Measurements from ENCODE around the gene ATP5F1D.

The ATP5F1D gene

DNA sequence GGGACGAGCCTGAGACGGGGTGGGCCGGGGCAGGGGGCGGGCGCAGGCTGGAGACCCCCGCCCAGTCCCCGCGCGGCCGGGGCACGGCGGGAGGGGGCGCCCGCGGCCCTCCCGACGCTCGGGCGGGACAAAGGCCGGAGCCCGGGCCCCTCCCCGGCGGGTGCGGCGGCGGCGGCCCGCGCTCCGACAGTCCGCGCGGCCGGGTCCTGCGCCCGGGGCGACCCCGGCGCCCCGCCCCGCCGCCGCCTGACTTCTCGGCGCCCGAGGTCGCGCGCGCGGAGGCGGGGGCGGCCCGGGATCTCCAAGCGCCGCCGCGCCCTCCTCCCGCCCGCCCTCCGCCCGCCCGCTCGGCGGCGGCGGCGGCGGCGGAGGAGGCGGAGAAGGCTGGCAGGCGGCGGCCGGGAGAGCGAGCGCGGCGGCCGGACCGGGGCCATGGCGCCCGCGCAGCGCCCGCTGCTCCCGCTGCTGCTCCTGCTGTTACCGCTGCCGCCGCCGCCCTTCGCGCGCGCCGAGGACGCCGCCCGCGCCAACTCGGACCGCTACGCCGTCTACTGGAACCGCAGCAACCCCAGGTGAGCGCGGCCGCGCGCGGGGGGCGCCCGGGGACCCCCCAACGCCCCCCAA, 44.3 kb downstream of the ATP5F1D start, which contains the start of gene EFNA2:
EFNA2 (plus strand) TSS at position 137 of the 624 bp plus-strand sequence; CDS start at position 433, 296 bp downstream.
- no peaks in the 10 kb centered on the region for H3K27me3 ChIP-seq (ENCODE audit: insufficient read depth, low read length, poor library complexity, severe bottlenecking)
- no peak within 1 kb of the TSS for H3K4me2 ChIP-seq (ENCODE audit: low read depth, low read length, poor library complexity, severe bottlenecking)
- no peak within 1 kb of the TSS for H2AFZ ChIP-seq (ENCODE audit: low read length)
- no peaks in the 10 kb centered on the region for H3F3A ChIP-seq (ENCODE audit: low read depth)
- no peaks in the 10 kb centered on the region for H3K9me3 ChIP-seq (ENCODE audit: insufficient read depth, low read depth, low read length)
- H3K79me2 ChIP-seq (ENCODE audit: insufficient read depth, low read length), result no peaks in the 10 kb centered on the region
- H4K20me1 ChIP-seq (ENCODE audit: insufficient read depth, low read length, poor library complexity, severe bottlenecking), result no peaks in the 10 kb centered on the region
- no peak for TF ChIP-seq EZH2phosphoT487 (IDR thresholded peaks at IDR 0.05; ENCODE audit: borderline replicate concordance)
- TF ChIP-seq, protein P1, sequence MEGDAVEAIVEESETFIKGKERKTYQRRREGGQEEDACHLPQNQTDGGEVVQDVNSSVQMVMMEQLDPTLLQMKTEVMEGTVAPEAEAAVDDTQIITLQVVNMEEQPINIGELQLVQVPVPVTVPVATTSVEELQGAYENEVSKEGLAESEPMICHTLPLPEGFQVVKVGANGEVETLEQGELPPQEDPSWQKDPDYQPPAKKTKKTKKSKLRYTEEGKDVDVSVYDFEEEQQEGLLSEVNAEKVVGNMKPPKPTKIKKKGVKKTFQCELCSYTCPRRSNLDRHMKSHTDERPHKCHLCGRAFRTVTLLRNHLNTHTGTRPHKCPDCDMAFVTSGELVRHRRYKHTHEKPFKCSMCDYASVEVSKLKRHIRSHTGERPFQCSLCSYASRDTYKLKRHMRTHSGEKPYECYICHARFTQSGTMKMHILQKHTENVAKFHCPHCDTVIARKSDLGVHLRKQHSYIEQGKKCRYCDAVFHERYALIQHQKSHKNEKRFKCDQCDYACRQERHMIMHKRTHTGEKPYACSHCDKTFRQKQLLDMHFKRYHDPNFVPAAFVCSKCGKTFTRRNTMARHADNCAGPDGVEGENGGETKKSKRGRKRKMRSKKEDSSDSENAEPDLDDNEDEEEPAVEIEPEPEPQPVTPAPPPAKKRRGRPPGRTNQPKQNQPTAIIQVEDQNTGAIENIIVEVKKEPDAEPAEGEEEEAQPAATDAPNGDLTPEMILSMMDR (conservative IDR thresholded peaks at IDR 0.05; ENCODE audit: low read length), result no peak
- H3K9ac ChIP-seq (ENCODE audit: low read depth, low read length, poor library complexity, severe bottlenecking), result no peak within 1 kb of the TSS
- H3K36me3 ChIP-seq (ENCODE audit: insufficient read depth, low read length), result no peaks in the 10 kb centered on the region
- no peaks in the 10 kb centered on the region for H3K4me1 ChIP-seq (ENCODE audit: insufficient read depth, low read length, poor library complexity, severe bottlenecking)
- H3K4me3 ChIP-seq (ENCODE audit: low read length, poor library complexity, severe bottlenecking), result no peak within 1 kb of the TSS
- no peaks in the 10 kb centered on the region for H3K9me2 ChIP-seq (replicated peaks; ENCODE audit: low read depth, low read length)

DNA sequence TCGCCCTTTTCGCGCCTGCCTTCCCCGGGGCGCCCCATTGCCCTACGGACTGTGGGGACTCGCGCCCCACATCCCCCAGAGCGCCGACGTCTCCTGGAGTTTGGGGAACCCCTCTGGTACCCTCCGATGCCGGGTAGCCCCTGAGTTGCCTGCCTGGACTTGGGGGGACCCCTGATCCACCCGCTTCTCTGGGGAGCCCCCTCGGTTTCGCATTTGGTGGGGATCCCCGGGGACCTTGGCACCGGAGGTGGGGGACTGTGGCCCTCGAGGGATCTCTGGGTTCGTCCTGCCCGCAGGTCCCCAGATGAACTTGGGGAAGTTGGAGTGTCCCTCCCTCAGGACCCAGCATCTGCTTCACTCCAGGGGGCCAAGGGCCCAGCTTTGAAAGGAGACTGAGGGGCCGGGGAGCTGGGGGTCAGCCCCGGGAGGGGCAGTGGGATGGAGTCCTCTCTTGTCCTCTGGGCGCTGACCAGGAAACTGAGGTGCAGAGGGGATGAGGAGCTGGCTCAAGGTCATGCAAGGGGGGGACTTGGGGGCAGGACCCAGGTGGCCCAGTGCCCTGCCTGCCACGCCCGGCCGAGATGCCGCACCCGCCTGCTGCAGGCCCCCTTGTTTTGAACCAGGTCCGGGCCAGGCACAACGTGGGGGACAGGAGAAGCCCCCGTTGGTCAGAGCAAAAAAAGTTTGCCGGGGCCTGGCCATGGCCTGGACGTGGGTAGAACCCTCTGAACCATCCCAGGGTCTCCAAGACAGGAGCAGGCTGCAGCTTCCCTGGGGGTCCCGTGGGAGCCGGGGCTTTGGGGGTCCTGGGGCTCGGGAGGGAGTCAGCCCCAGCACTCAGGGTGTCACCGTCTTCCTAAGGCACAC, 45.2 kb downstream of the ATP5F1D start:
- no peak overlapping the region for H3K9ac ChIP-seq (ENCODE audit: low read depth, low read length, poor library complexity, severe bottlenecking)

DNA sequence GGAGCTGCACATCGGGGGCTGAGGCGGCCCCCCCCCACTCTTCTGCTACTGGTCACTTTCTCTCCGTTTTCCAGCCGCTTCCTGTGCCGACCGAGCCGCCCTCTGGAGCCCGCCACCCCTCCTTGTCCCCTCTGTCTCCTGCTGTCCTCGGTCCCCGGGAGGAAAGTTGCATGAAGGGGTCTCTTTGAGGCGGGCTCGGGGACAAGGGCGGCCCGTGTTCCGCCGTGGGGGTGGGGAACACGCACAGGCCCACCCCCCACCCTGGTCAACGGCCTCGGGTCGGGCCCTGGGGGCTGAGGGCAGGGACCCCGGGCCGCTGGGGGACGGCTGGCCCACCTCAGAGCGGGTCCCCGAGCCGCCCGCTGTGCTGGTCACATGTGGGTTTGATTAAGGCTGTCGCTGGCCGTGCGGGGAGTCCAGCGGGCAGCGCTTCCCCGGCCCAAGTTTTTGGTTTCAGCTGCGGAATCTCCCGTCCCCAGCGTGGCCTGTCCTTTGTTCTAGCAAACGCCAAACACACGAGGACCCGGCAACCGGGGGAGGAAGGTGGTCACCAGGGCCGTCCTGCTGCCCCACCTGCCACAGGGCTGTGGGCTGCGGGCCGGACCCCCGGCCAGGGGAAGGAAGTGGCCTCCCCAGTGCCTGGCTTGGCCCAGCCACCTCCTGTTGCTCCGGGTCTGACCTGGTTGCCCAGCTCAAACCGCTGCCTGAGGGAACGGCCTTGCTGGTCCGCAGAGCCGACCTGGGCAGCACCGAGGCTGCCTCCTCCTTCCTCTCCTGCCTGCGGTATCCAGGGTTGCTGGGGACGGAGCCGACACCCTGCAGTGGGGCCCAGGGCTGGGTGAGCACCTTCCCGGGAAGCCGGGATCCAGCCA, 46.0 kb downstream of the ATP5F1D start:
- Histone ChIP-seq H3K9ac (ENCODE audit: low read depth, low read length, poor library complexity, severe bottlenecking) (no peak overlapping the region), H3K27me3 (ENCODE audit: insufficient read depth, low read length, poor library complexity, severe bottlenecking) (no peaks in the 10 kb centered on the region), H3K36me3 (ENCODE audit: insufficient read depth, low read length) (no peaks in the 10 kb centered on the region), H3F3A (ENCODE audit: low read depth) (no peaks in the 10 kb centered on the region), H3K4me1 (ENCODE audit: insufficient read depth, low read length, poor library complexity, severe bottlenecking) (no peaks in the 10 kb centered on the region), H3K9me3 (ENCODE audit: insufficient read depth, low read depth, low read length) (no peaks in the 10 kb centered on the region), H3K79me2 (ENCODE audit: insufficient read depth, low read length) (no peaks in the 10 kb centered on the region), H2AFZ (ENCODE audit: low read length) (no peak overlapping the region), H3K9me2 (replicated peaks; ENCODE audit: low read depth, low read length) (no peaks in the 10 kb centered on the region), H3K4me2 (ENCODE audit: low read depth, low read length, poor library complexity, severe bottlenecking) (no peak overlapping the region), H4K20me1 (ENCODE audit: insufficient read depth, low read length, poor library complexity, severe bottlenecking) (no peaks in the 10 kb centered on the region), H3K4me3 (ENCODE audit: low read length, poor library complexity, severe bottlenecking) (no peak overlapping the region)
- TF ChIP-seq, protein P1 (conservative IDR thresholded peaks at IDR 0.05; ENCODE audit: low read length), result no peak
- TF ChIP-seq EZH2phosphoT487 (IDR thresholded peaks at IDR 0.05; ENCODE audit: borderline replicate concordance), result no peak

More for the DNA sequence above, 45.2 kb downstream of the ATP5F1D start:
- H3K9me2 ChIP-seq (replicated peaks; ENCODE audit: low read depth, low read length), result no peaks in the 10 kb centered on the region
- no peak for TF ChIP-seq EZH2phosphoT487 (IDR thresholded peaks at IDR 0.05; ENCODE audit: borderline replicate concordance)
- TF ChIP-seq, protein P1 (conservative IDR thresholded peaks at IDR 0.05; ENCODE audit: low read length), result no peak
- H4K20me1 ChIP-seq (ENCODE audit: insufficient read depth, low read length, poor library complexity, severe bottlenecking), result no peaks in the 10 kb centered on the region
- no peaks in the 10 kb centered on the region for H3K9me3 ChIP-seq (ENCODE audit: insufficient read depth, low read depth, low read length)
- no peak overlapping the region for H2AFZ ChIP-seq (ENCODE audit: low read length)
- H3K4me3 ChIP-seq (ENCODE audit: low read length, poor library complexity, severe bottlenecking), result no peak overlapping the region
- no peaks in the 10 kb centered on the region for H3K27me3 ChIP-seq (ENCODE audit: insufficient read depth, low read length, poor library complexity, severe bottlenecking)
- no peaks in the 10 kb centered on the region for H3K36me3 ChIP-seq (ENCODE audit: insufficient read depth, low read length)
- H3K4me1 ChIP-seq (ENCODE audit: insufficient read depth, low read length, poor library complexity, severe bottlenecking), result no peaks in the 10 kb centered on the region
- H3K4me2 ChIP-seq (ENCODE audit: low read depth, low read length, poor library complexity, severe bottlenecking), result no peak overlapping the region
- no peaks in the 10 kb centered on the region for H3K79me2 ChIP-seq (ENCODE audit: insufficient read depth, low read length)
- no peaks in the 10 kb centered on the region for H3F3A ChIP-seq (ENCODE audit: low read depth)

All from Loucy (cell line).